Left hindlimb (tissue), 1 donor: ENCODE measurements around the gene FBXL7.

Source experiments
- DNase-seq: peaks from one replicate; pipeline ENCODE4 v3.0.0-alpha.2; 2018

The FBXL7 gene

DNA sequence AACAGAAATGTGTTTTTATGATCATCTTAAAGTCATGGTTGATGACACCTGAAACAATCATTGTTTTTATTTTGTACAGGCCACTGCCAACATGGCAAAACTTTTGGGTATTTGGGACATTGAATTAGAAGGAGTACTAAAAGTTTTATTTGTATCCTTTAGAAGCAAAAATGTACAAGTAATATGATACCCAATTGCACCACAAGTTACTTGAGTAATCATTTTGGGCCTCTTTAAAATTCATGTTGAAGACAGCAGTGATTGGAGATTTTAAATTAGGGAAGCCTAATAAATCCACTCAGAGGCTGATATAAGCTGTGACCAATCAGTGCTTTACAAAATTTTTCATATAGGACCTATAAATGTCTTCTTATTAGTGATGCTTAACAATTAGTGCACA, 466.7 kb downstream of the FBXL7 start:
- DNase-seq = no peak

DNA sequence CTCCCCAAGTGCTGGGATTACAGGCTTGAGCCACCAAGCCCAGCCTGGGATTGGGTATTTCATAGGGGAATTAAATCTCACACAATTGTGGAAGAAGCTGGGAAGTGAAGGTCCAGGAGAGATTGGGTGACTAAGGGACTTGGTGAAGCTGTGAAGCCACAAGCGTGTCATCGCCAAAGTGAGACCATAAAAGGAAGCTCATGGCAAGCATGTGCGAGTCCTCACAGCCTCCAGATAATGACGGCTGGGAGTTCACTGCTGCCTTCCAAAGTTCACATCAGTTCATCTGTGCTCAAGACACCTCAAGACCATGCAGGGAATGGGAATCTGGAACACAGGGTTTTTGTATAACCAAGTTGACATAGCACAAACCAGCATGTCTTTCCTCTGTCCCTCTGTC, 469.0 kb downstream of the FBXL7 start:
- no peak for DNase-seq

DNA sequence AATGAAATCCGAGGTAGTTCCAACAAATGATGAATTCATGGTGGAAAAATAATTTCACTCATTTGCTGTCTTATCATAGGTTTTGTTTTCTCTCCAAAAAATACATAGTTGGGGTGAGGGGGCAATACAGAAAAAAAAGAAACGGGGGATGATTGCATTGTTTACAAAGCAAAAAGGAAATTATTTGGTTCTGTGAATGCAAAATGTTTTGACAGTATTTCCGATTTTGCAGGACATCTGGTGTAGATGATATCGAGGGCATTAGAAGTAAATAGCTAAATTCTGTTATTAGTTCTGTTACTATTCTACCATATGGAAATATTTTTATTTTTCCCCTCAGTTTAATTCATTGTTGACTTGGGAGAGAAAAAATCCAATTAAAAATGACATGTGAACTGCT, 477.9 kb downstream of the FBXL7 start:
- no peak for DNase-seq

DNA sequence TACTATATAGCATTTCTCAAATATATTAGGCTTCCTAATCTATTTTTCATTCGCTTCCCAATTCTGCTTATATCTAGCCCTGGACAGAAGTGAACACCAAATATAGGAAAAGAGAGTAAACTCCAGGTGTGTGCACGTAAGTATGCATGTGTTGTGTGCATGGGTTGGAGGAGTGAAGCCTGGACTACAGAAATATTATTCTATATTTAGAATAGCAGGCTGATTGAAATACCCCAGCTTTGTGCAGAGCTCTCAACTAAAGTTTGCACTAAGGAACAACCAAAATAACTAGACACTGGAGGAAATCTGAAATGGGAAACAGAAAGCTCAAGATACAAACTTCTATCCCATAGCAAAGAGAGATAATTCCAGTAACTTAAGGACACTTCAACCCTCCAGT, 480.9 kb downstream of the FBXL7 start:
- DNase-seq = no peak

DNA sequence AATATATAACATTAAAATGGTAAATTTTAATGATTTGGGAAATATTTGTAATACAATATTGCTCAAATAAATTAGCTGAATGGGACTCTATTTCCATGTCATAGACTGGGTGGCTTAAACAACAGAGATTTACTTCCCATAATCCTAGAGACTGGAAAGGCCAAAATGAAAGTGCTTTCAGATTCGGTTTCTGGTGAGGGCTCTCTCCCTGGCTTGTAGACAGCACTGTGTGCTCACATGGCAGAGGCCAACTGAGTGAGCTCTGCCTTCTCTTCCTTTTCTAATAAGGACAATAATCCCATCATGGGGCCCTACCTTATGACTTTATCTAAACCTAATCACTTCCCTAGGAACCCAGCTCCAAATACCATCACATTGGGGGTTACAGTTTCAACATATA, 483.4 kb downstream of the FBXL7 start:
- no peak for DNase-seq
